H1 (cell line): ENCODE data around the gene KCNAB2.

Source experiments
- ATF3 ChIP-seq: IDR thresholded peaks from 2 replicates; pipeline ENCODE4 v1.6.1; 2011; ENCODE audit warnings: low read depth, mild to moderate bottlenecking, low read length; ENCODE audit not compliant: insufficient read depth
- CTCF ChIP-seq, 3 experiments: IDR thresholded peaks; 1 replicate in 2 of 3; 2 replicates in 1 of 3; pipeline versions ENCODE4 v1.5.1 to v1.6.1; 2011; ENCODE audit warnings: low read length in 3 of 3, mild to moderate bottlenecking in 3 of 3, inconsistent platforms in 2 of 3, low read depth in 1 of 3, moderate library complexity in 1 of 3; ENCODE audit not compliant: insufficient read depth in 1 of 3; ENCODE audit errors: control extremely low read depth in 1 of 3
- EGR1 ChIP-seq: IDR thresholded peaks from 2 replicates; pipeline ENCODE4 v1.6.1; 2011; ENCODE audit warnings: low read depth, low read length, borderline replicate concordance
- EP300 ChIP-seq, 2 experiments: IDR thresholded peaks; 1 replicate in 1 of 2; 2 replicates in 1 of 2; pipeline ENCODE4 v1.6.1; 2011 to 2012; ENCODE audit warnings: low read depth in 2 of 2, low read length in 2 of 2, mild to moderate bottlenecking in 2 of 2, borderline replicate concordance in 1 of 2, inconsistent platforms in 1 of 2, moderate library complexity in 1 of 2
- EZH2 ChIP-seq: fragments of 200-600 bp; sonication (generic); IDR thresholded peaks from 2 replicates; pipeline ENCODE4 v1.7.1; 2012; ENCODE audit warnings: low read depth, mild to moderate bottlenecking, moderate library complexity, low read length, inconsistent platforms; ENCODE audit not compliant: severe bottlenecking
- GTF2F1 ChIP-seq: IDR thresholded peaks from 2 replicates; pipeline ENCODE4 v1.6.1; 2012; ENCODE audit warnings: low read depth, low read length, improper control_type of control experiment, borderline replicate concordance
- MAX ChIP-seq: IDR thresholded peaks from 2 replicates; pipeline ENCODE4 v1.6.1; 2012; ENCODE audit warnings: inconsistent platforms
- PHF8 ChIP-seq: fragments of 200-600 bp; sonication (generic); conservative IDR thresholded peaks from 2 replicates; pipeline ENCODE4 v1.7.1; 2012; ENCODE audit warnings: low read depth, mild to moderate bottlenecking, inconsistent platforms, low read length, moderate library complexity
- POLR2A ChIP-seq, 2 experiments: IDR thresholded peaks; 1 replicate in 1 of 2; 2 replicates in 1 of 2; pipeline ENCODE4 v1.6.1; 2011; ENCODE audit warnings: low read depth in 2 of 2, low read length in 2 of 2, mild to moderate bottlenecking in 2 of 2; ENCODE audit errors: control extremely low read depth in 1 of 2
- POLR2AphosphoS5 ChIP-seq: IDR thresholded peaks from 2 replicates; pipeline ENCODE4 v1.6.1; 2011; ENCODE audit warnings: low read depth, low read length
- SAP30 ChIP-seq: fragments of 300-600 bp; sonication (generic); IDR thresholded peaks from 2 replicates; pipeline ENCODE4 v1.7.1; 2012; ENCODE audit warnings: low read length, moderate library complexity, mild to moderate bottlenecking, inconsistent platforms; ENCODE audit not compliant: insufficient read depth, insufficient replicate concordance
- SIN3A ChIP-seq, 2 experiments: IDR thresholded peaks in 1 of 2; conservative IDR thresholded peaks in 1 of 2; 2 replicates each; pipeline ENCODE4 v1.6.1; 2011 to 2012; ENCODE audit warnings: low read length in 2 of 2, improper control_type of control experiment in 1 of 2, low read depth in 1 of 2, mild to moderate bottlenecking in 1 of 2
- TAF1 ChIP-seq: IDR thresholded peaks from 2 replicates; pipeline ENCODE4 v1.6.1; 2011; ENCODE audit warnings: mild to moderate bottlenecking, low read depth, low read length
- TCF12 ChIP-seq: IDR thresholded peaks from 2 replicates; pipeline ENCODE4 v1.6.1; 2011; ENCODE audit warnings: low read depth, mild to moderate bottlenecking, low read length

DNA sequence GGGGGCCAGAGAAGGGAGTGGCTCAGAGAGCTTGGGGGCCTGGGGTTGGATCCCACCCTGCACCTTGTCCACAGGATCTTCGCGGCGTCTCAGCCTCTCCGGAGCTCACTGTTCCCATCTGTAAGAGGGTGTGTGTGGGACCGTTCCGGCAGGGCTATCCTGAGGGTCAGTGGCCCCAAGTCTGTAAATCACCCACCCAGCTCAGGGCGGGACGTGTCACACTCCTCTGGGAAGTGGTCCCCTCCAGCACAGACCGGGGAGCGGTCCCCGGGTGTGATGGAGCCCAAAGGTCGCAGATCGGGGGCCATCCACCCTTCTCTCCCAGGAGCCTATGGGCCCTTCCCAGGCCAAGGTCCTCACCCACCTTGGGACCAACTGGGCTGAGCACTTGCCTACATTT is 40.0 kb downstream of the KCNAB2 start:
- no peak for TF ChIP-seq CTCF (IDR thresholded peaks at IDR 0.05; ENCODE audit: control extremely low read depth in 1 of 3, insufficient read depth in 1 of 3, low read depth in 1 of 3, low read length in 3 of 3)
- TF ChIP-seq GTF2F1 = no peak
- TF ChIP-seq TCF12 = no peak
- no peak for TF ChIP-seq SAP30
- no peak for TF ChIP-seq MAX
- TF ChIP-seq ATF3 = no peak
- no peak for TF ChIP-seq POLR2A (IDR thresholded peaks at IDR 0.05; ENCODE audit: control extremely low read depth in 1 of 2, low read depth in 2 of 2, low read length in 2 of 2)
- no peak for TF ChIP-seq EZH2
- TF ChIP-seq EP300 (IDR thresholded peaks at IDR 0.05; ENCODE audit: borderline replicate concordance in 1 of 2, low read depth in 2 of 2, low read length in 2 of 2) = no peak
- TF ChIP-seq PHF8 = no peak
- no peak for TF ChIP-seq EGR1
- TF ChIP-seq TAF1 = no peak
- no peak for TF ChIP-seq POLR2AphosphoS5
- no peak for TF ChIP-seq SIN3A (conservative IDR thresholded peaks at IDR 0.05 in 1 of 2, IDR thresholded peaks at IDR 0.05 in 1 of 2; ENCODE audit: low read depth in 1 of 2, low read length in 2 of 2)
